ENCODE results near the gene B9D1. TPM values are rescaled to one million over a fixed set of nuclear protein-coding genes. Genes with fewer than 3 reads are reported as not detected.

B9D1 gene
- total RNA-seq, 3 donors from 2014 or later = 14.4 to 29.2 (median 28.4) TPM

- DNase-seq (ENCODE audit: low spot score in 2 of 2) = no peak
- no peak for TF ChIP-seq POLR2A (IDR thresholded peaks at IDR 0.05)
- TF ChIP-seq CTCF (IDR thresholded peaks at IDR 0.05) = no peak
- no peak for TF ChIP-seq POLR2AphosphoS5 (IDR thresholded peaks at IDR 0.05)
- Histone ChIP-seq H3K9me3 (no peaks in the 10 kb centered on the region), H3K27ac (no peak overlapping the region), H3K4me1 (no peaks in the 10 kb centered on the region), H3K36me3 (no peaks in the 10 kb centered on the region), H3K4me3 (no peak overlapping the region), H3K27me3 (no peaks in the 10 kb centered on the region)
- intact Hi-C loops (cut with DNase I; ENCODE audit: low total_unique reads) = no loop called here
Observed at GRCh38 chr17:19310151-19310550, 52.4 kb downstream of the B9D1 start.

- H3K4me1 ChIP-seq = no peaks in the 10 kb centered on the region
- intact Hi-C loops (cut with DNase I; ENCODE audit: low total_unique reads) = no loop called here
Observed at GRCh38 chr17:19309701-19310100, 52.8 kb downstream of the B9D1 start.

GRCh38 chr17:19308398-19308797 lies 54.1 kb downstream of the B9D1 start:
- Histone ChIP-seq H3K9me3 (no peaks in the 10 kb centered on the region), H3K36me3 (no peaks in the 10 kb centered on the region), H3K27me3 (no peaks in the 10 kb centered on the region), H3K4me3 (no peak overlapping the region), H3K4me1 (no peaks in the 10 kb centered on the region), H3K27ac (no peak overlapping the region)
- intact Hi-C loops (cut with DNase I; ENCODE audit: low total_unique reads) = no loop called here
- no peak for DNase-seq (ENCODE audit: low spot score in 2 of 2)
- TF ChIP-seq POLR2AphosphoS5 (IDR thresholded peaks at IDR 0.05) = no peak
- no peak for TF ChIP-seq POLR2A (IDR thresholded peaks at IDR 0.05)
- no peak for TF ChIP-seq CTCF (IDR thresholded peaks at IDR 0.05)

More at GRCh38 chr17:19309701-19310100, 52.8 kb downstream of the B9D1 start:
- H3K4me3 ChIP-seq = no peak overlapping the region
- H3K27ac ChIP-seq = no peak overlapping the region
- TF ChIP-seq CTCF (IDR thresholded peaks at IDR 0.05) = no peak
- no peak for TF ChIP-seq POLR2AphosphoS5 (IDR thresholded peaks at IDR 0.05)
- TF ChIP-seq POLR2A (IDR thresholded peaks at IDR 0.05) = no peak
- H3K27me3 ChIP-seq = no peaks in the 10 kb centered on the region
- no peaks in the 10 kb centered on the region for H3K9me3 ChIP-seq
- no peak for DNase-seq (ENCODE audit: low spot score in 2 of 2)
- H3K36me3 ChIP-seq = no peaks in the 10 kb centered on the region

GRCh38 chr17:19307521-19307920 lies 55.0 kb downstream of the B9D1 start:
- Histone ChIP-seq H3K4me1 (no peaks in the 10 kb centered on the region), H3K36me3 (no peaks in the 10 kb centered on the region), H3K27ac (no peak overlapping the region), H3K4me3 (no peak overlapping the region), H3K9me3 (no peaks in the 10 kb centered on the region), H3K27me3 (no peaks in the 10 kb centered on the region)
- intact Hi-C loops (cut with DNase I; ENCODE audit: low total_unique reads) = no loop called here
- TF ChIP-seq POLR2AphosphoS5 (IDR thresholded peaks at IDR 0.05) = no peak
- no peak for TF ChIP-seq POLR2A (IDR thresholded peaks at IDR 0.05)
- DNase-seq (ENCODE audit: low spot score in 2 of 2) = no peak

- no peaks in the 10 kb centered on the region for H3K27me3 ChIP-seq
- H3K4me3 ChIP-seq = no peak overlapping the region
- H3K9me3 ChIP-seq = no peaks in the 10 kb centered on the region
- intact Hi-C loops (cut with DNase I; ENCODE audit: low total_unique reads) = loop anchor here (1.0 kb wide), 1 partner anchor 9 kb away; no protein-coding TSS in a partner anchor
- no peaks in the 10 kb centered on the region for H3K36me3 ChIP-seq
- no peak for DNase-seq (ENCODE audit: low spot score in 2 of 2)
- no peak overlapping the region for H3K27ac ChIP-seq
- TF ChIP-seq POLR2AphosphoS5 (IDR thresholded peaks at IDR 0.05) (no peak), POLR2A (IDR thresholded peaks at IDR 0.05) (no peak), CTCF (IDR thresholded peaks at IDR 0.05) (no peak)
- H3K4me1 ChIP-seq = no peaks in the 10 kb centered on the region
Observed at GRCh38 chr17:19306160-19307111, 56.1 kb downstream of the B9D1 start.
